SK-N-SH (cell line): ENCODE results near the gene XKR7. TPM values are rescaled to one million over a fixed set of nuclear protein-coding genes. Genes with fewer than 3 reads are reported as not detected.

ENCODE experiments used
- CTCF ChIA-PET: fragments of 300-600, 350-600 bp; formaldehyde crosslinking; extraction: SDS; loops from one replicate; lab custom pipeline; 2021; lab: Yijun Ruan, JAX
- POLR2A ChIA-PET: fragments of 350-600 bp; sonication (Branson Sonifier 250); formaldehyde crosslinking; extraction: SDS; loops from one replicate; lab custom pipeline; 2020; ENCODE audit warnings: antibody characterized with exemption, inconsistent platforms; lab: Yijun Ruan, JAX
- DNase-seq: peaks from one replicate; pipeline ENCODE4 v3.0.0; 2012
- H2AFZ ChIP-seq: fragments of 200-600 bp; sonication (generic); 2 replicates; pipeline ENCODE4 v1.8.1; 2016; ENCODE audit warnings: antibody characterized with exemption, mild to moderate bottlenecking, low read depth
- H3F3A ChIP-seq: fragments of 200-600 bp; sonication (generic); replicated peaks from 2 replicates; pipeline ENCODE3; 2016; ENCODE audit warnings: antibody characterized with exemption, mild to moderate bottlenecking; ENCODE audit not compliant: insufficient read depth
- H3K27ac ChIP-seq, 2 experiments: fragments of 200-500 bp in 1 of 2; fragments of 200-600 bp in 1 of 2; sonication (Bioruptor generic) in 1 of 2; sonication (generic), shearing (Covaris generic) in 1 of 2; 2 replicates each; pipeline versions ENCODE4 v1.5.1 to v1.6.1; 2014 to 2016; ENCODE audit warnings: low read depth in 2 of 2, inconsistent platforms in 1 of 2, low read length in 1 of 2, mild to moderate bottlenecking in 1 of 2, mixed read lengths in 1 of 2
- H3K27me3 ChIP-seq: fragments of 200-600 bp; sonication (generic), shearing (Covaris generic); 2 replicates; pipeline ENCODE4 v1.6.1; 2016; ENCODE audit warnings: mixed run types; ENCODE audit not compliant: insufficient read depth
- H3K36me3 ChIP-seq, 2 experiments: fragments of 200-500 bp in 1 of 2; fragments of 200-600 bp in 1 of 2; sonication (Bioruptor generic) in 1 of 2; sonication (generic) in 1 of 2; replicated peaks in 1 of 2; 2 replicates each; pipeline versions ENCODE3 to v1.5.1; 2014 to 2016; ENCODE audit warnings: low read length in 1 of 2, mild to moderate bottlenecking in 1 of 2; ENCODE audit not compliant: insufficient read depth in 2 of 2, control insufficient read depth in 1 of 2
- H3K4me1 ChIP-seq, 2 experiments: fragments of 200-500 bp in 1 of 2; fragments of 200-600 bp in 1 of 2; sonication (Bioruptor generic) in 1 of 2; sonication (generic), shearing (Covaris generic) in 1 of 2; 2 replicates each; pipeline versions ENCODE4 v1.5.1 to v1.6.1; 2014 to 2016; ENCODE audit warnings: low read depth in 1 of 2, low read length in 1 of 2, mixed run types in 1 of 2; ENCODE audit not compliant: insufficient read depth in 2 of 2, control insufficient read depth in 1 of 2
- H3K4me2 ChIP-seq: fragments of 200-600 bp; sonication (generic), shearing (Covaris generic); 2 replicates; pipeline ENCODE4 v1.6.1; 2017; ENCODE audit warnings: mixed run types
- H3K4me3 ChIP-seq, 2 experiments: fragments of 200-500 bp in 1 of 2; fragments of 200-600 bp in 1 of 2; sonication (Bioruptor generic) in 1 of 2; sonication (generic), shearing (Covaris generic) in 1 of 2; 2 replicates each; pipeline versions ENCODE4 v1.5.1 to v1.8.1; 2014 to 2016; ENCODE audit warnings: low read depth in 2 of 2, inconsistent platforms in 1 of 2, low read length in 1 of 2, mild to moderate bottlenecking in 1 of 2, mixed read lengths in 1 of 2, moderate library complexity in 1 of 2
- H3K79me2 ChIP-seq: fragments of 200-600 bp; sonication (generic); 2 replicates; pipeline ENCODE4 v1.8.1; 2017; ENCODE audit warnings: mild to moderate bottlenecking; ENCODE audit not compliant: insufficient read depth
- H3K9ac ChIP-seq: fragments of 200-600 bp; sonication (generic); 2 replicates; pipeline ENCODE4 v1.6.1; 2017; ENCODE audit warnings: mixed run types
- H3K9me2 ChIP-seq: fragments of 200-600 bp; sonication (generic); 2 replicates; pipeline ENCODE4 v1.6.1; 2017; ENCODE audit warnings: mixed run types
- H3K9me3 ChIP-seq: fragments of 200-600 bp; sonication (generic); 2 replicates; pipeline ENCODE4 v1.6.1; 2017; ENCODE audit warnings: mixed run types, mild to moderate bottlenecking, moderate library complexity
- H4K20me1 ChIP-seq: fragments of 200-600 bp; sonication (generic); 2 replicates; pipeline ENCODE4 v1.6.1; 2017; ENCODE audit warnings: mild to moderate bottlenecking, mixed run types; ENCODE audit not compliant: insufficient read depth
- CHD2 ChIP-seq: fragments of 150-350 bp; IDR thresholded peaks from 2 replicates; pipeline ENCODE4 v1.6.1; 2018; ENCODE audit warnings: low read length; ENCODE audit not compliant: partially characterized antibody
- EP300 ChIP-seq, 2 experiments: IDR thresholded peaks; 2 replicates each; pipeline versions ENCODE4 v1.4.0 to v1.6.1; 2012; ENCODE audit warnings: borderline replicate concordance in 1 of 2, low read depth in 1 of 2, low read length in 1 of 2
- EZH2phosphoT487 ChIP-seq: fragments of 200-600 bp; sonication (generic); IDR thresholded peaks from 2 replicates; pipeline ENCODE4 v1.6.1; 2017; ENCODE audit warnings: low read depth, mixed run types, mild to moderate bottlenecking, antibody characterized with exemption, moderate library complexity, borderline replicate concordance
- IRF3 ChIP-seq: fragments of 150-350 bp; IDR thresholded peaks from 2 replicates; pipeline ENCODE4 v1.6.1; 2016; ENCODE audit warnings: mild to moderate bottlenecking, low read depth, low read length
- POLR2AphosphoS5 ChIP-seq: IDR thresholded peaks from 2 replicates; pipeline ENCODE4 v1.6.1; 2012; ENCODE audit warnings: low read depth, low read length
- SIN3A ChIP-seq: IDR thresholded peaks from 2 replicates; pipeline ENCODE4 v1.6.1; 2012; ENCODE audit warnings: low read depth, mild to moderate bottlenecking, low read length, moderate library complexity, borderline replicate concordance
- TAF1 ChIP-seq: IDR thresholded peaks from 2 replicates; pipeline ENCODE4 v1.6.1; 2012; ENCODE audit warnings: low read depth, mild to moderate bottlenecking, low read length, moderate library complexity, borderline replicate concordance
- YY1 ChIP-seq: IDR thresholded peaks from 2 replicates; pipeline ENCODE4 v1.4.0; 2012; ENCODE audit warnings: low read depth, mild to moderate bottlenecking
- ZBTB33 ChIP-seq: IDR thresholded peaks from 2 replicates; pipeline ENCODE4 v1.4.0; 2012; ENCODE audit warnings: low read depth, borderline replicate concordance
- WGBS: methylation state at CpG from one replicate; pipeline ENCODE4 v1.1.6; 2017; ENCODE audit warnings: low lambda C conversion rate; 5-methylcytosine and 5-hydroxymethylcytosine counted together
- polyA plus RNA-seq, 3 experiments: library from polyadenylated mRNA; depleted of rRNA; stranded (reverse); fragments of >200 nt; gene quantifications; 2 replicates each; pipeline ENCODE4 v1.2.3, GENCODE V29; 2012

The XKR7 gene
- polyA plus RNA-seq, 1 of the 3 experiments (the other 2 are of a cell fraction), result 0.02 TPM

DNA sequence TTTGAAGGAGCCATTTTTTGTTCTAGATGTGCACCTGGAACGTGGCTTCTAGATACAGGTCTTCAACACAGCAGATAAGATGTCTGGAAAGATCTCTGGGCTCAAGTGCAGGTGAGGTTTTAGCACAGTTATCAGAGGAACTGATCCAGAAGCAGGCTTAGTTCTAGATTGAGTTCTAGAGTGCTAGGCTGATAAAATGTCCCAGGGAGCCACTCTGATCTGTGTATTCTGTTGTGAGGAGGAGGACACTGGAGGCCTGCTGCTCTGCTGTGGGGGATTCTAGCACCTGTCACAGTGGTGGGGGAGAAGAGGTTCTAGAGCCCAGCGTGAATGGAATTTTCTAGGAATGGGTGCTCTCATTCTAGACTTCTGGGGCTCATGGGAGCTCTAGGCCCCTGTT, 30.3 kb downstream of the XKR7 start:
- ChIA-PET POLR2A (no interaction called here), CTCF (no interaction called here)
- no peak overlapping the region for H2AFZ ChIP-seq
- WGBS, result 49% methylated on average over 2 of the region's 2 CpGs
- H3K27ac ChIP-seq, result no peak overlapping the region
- H3K4me3 ChIP-seq, result no peak overlapping the region
- no peak overlapping the region for H3K4me2 ChIP-seq
- H3K4me1 ChIP-seq, result no peaks in the 10 kb centered on the region
- no peak for DNase-seq
- H4K20me1 ChIP-seq, result no peaks in the 10 kb centered on the region
- H3K9me2 ChIP-seq, result no peaks in the 10 kb centered on the region
- peaks cover 9% of the 10 kb centered on the region; the same call in 1 of the 2 replicates for H3K27me3 ChIP-seq
- no peak overlapping the region for H3K9ac ChIP-seq
- H3K9me3 ChIP-seq, result no peaks in the 10 kb centered on the region
- no peaks in the 10 kb centered on the region for H3K36me3 ChIP-seq
- TF ChIP-seq EP300 (IDR thresholded peaks at IDR 0.05; ENCODE audit: borderline replicate concordance in 1 of 2, low read depth in 1 of 2, low read length in 1 of 2), result no peak
- no peaks in the 10 kb centered on the region for H3F3A ChIP-seq
- no peaks in the 10 kb centered on the region for H3K79me2 ChIP-seq

DNA sequence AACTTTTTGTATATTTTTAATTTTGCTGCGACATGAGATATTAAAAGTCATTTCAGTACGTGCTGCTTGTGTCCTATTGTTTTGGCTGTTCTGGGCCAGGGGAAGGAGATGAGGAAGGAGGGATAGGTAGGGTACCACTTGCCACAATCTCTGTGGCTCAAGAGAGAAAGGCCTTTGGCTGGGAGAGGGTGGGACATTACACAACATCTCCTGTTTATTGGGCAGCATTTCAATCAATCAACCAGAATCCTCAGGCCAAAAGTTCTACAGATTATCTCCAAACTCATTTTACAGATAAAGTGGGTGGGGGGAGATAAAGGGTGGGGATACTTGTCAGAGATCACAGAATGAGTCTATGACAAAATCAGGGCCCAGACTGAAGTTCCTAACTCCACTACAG, 35.4 kb downstream of the XKR7 start:
- ChIA-PET POLR2A (no interaction called here), CTCF (interaction anchor here (1.1 to 1.5 kb wide), 2 partner anchors 39 to 180 kb away, joined by 3 to 4 read pairs; no protein-coding TSS in a partner anchor)

More for the DNA sequence above, 35.4 kb downstream of the XKR7 start:
- Histone ChIP-seq H3K9me2 (no peaks in the 10 kb centered on the region), H3K27me3 (0 out of 2 replicates have a peak, but pooled peaks cover 9% of the 10 kb centered on the region), H3K4me2 (no peak overlapping the region), H3K9me3 (no peaks in the 10 kb centered on the region), H3K27ac (no peak overlapping the region), H3K36me3 (no peaks in the 10 kb centered on the region), H3K79me2 (no peaks in the 10 kb centered on the region), H4K20me1 (no peaks in the 10 kb centered on the region), H2AFZ (no peak overlapping the region), H3F3A (no peaks in the 10 kb centered on the region), H3K4me3 (no peak overlapping the region), H3K9ac (no peak overlapping the region), H3K4me1 (peaks cover 0 to 9% of the 10 kb centered on the region in 2 experiments; a peak in 1 of 4 replicates)
- WGBS, result 45% methylated on average over 2 of the region's 2 CpGs
- DNase-seq, result no peak
- TF ChIP-seq SIN3A, result no peak
- no peak for TF ChIP-seq CHD2
- no peak for TF ChIP-seq TAF1
- no peak for TF ChIP-seq YY1
- no peak for TF ChIP-seq ZBTB33
- no peak for TF ChIP-seq POLR2AphosphoS5
- no peak for TF ChIP-seq IRF3
- TF ChIP-seq EZH2phosphoT487, result no peak
